Measurements from ENCODE around the gene ABCD4. TPM values are rescaled to one million over a fixed set of nuclear protein-coding genes. Genes with fewer than 3 reads are reported as not detected.

The ABCD4 gene
- polyA plus RNA-seq, 3 donors = 13.9 to 54.1 (median 14.2) TPM

GRCh38 chr14:74281069-74281468 is 21.7 kb downstream of the ABCD4 start:
- Mint-ChIP-seq H3K9me3 (peaks cover 0 to 11% (median 6%) of the 10 kb centered on the region in 7 donors), H3K4me3 (no peak overlapping the region), H3K36me3 (peaks cover 26 to 39% of the 10 kb centered on the region in 2 donors), H3K4me1 (peaks cover 8% of the 10 kb centered on the region), H3K27me3 (ENCODE audit: low read depth in 3 of 3) (peaks cover 0 to 1% (median 0%) of the 10 kb centered on the region in 3 donors), H3K27ac (no peak overlapping the region)
- Histone ChIP-seq H3K4me1 (ENCODE audit: control insufficient read depth in 1 of 2, insufficient read depth in 2 of 2, low read length in 2 of 2) (no peaks in the 10 kb centered on the region), H3K4me2 (replicated peaks; ENCODE audit: extremely low read depth, low read length, poor library complexity, severe bottlenecking) (no peak overlapping the region), H3K9me3 (replicated peaks in 1 of 2; ENCODE audit: control insufficient read depth in 1 of 2, insufficient read depth in 1 of 2, low read length in 2 of 2) (peaks cover 0 to 7% of the 10 kb centered on the region in 2 donors), H3K27ac (ENCODE audit: low read depth in 1 of 2, low read length in 2 of 2) (no peak overlapping the region), H3K27me3 (ENCODE audit: control insufficient read depth in 2 of 2, insufficient read depth in 2 of 2, low read length in 2 of 2) (no peaks in the 10 kb centered on the region), H2AFZ (ENCODE audit: insufficient read depth, low read depth, low read length, poor library complexity, severe bottlenecking) (no peak overlapping the region), H3K4me3 (replicated peaks in 1 of 3; ENCODE audit: low read depth in 2 of 3, low read length in 3 of 3) (no peak overlapping the region), H3K9ac (ENCODE audit: insufficient read depth, low read length, poor library complexity, severe bottlenecking) (no peak overlapping the region), H4K20me1 (ENCODE audit: insufficient read depth, low read length) (no peaks in the 10 kb centered on the region), H3K79me2 (ENCODE audit: insufficient read depth, low read length) (no peaks in the 10 kb centered on the region), H3K36me3 (replicated peaks in 1 of 2; ENCODE audit: control insufficient read depth in 1 of 2, insufficient read depth in 2 of 2, low read length in 2 of 2) (peaks cover 10 to 28% of the 10 kb centered on the region in 2 donors)
- intact Hi-C loops (cut with micrococcal nuclease) = no loop called here
- DNase-seq = no peak
- TF ChIP-seq CTCF (IDR thresholded peaks at IDR 0.05) = no peak
- 100% methylated on average over 2 of the region's 2 CpGs for WGBS (ENCODE audit: insufficient coverage)

GRCh38 chr14:74278080-74278479 is 24.7 kb downstream of the ABCD4 start:
- no peak overlapping the region for H3K9ac ChIP-seq (ENCODE audit: insufficient read depth, low read length, poor library complexity, severe bottlenecking)
- H3K9me3 Mint-ChIP-seq = peaks cover 0 to 11% (median 6%) of the 10 kb centered on the region in 7 donors
- no peaks in the 10 kb centered on the region for H3K4me1 ChIP-seq (ENCODE audit: control insufficient read depth in 1 of 2, insufficient read depth in 2 of 2, low read length in 2 of 2)
- TF ChIP-seq CTCF (IDR thresholded peaks at IDR 0.05) = no peak
- H3K27me3 Mint-ChIP-seq (ENCODE audit: low read depth in 3 of 3) = peaks cover 0 to 3% (median 1%) of the 10 kb centered on the region in 3 donors
- DNase-seq = no peak
- no peak overlapping the region for H3K4me3 Mint-ChIP-seq
- H3K27ac Mint-ChIP-seq = no peak overlapping the region
- peaks cover 0 to 7% of the 10 kb centered on the region in 2 donors for H3K9me3 ChIP-seq (replicated peaks in 1 of 2; ENCODE audit: control insufficient read depth in 1 of 2, insufficient read depth in 1 of 2, low read length in 2 of 2)
- no peak overlapping the region for H3K27ac ChIP-seq (ENCODE audit: low read depth in 1 of 2, low read length in 2 of 2)
- 100% methylated on average over 2 of the region's 2 CpGs for WGBS (ENCODE audit: insufficient coverage)
- no peaks in the 10 kb centered on the region for H3K27me3 ChIP-seq (ENCODE audit: control insufficient read depth in 2 of 2, insufficient read depth in 2 of 2, low read length in 2 of 2)
- H3K4me2 ChIP-seq (replicated peaks; ENCODE audit: extremely low read depth, low read length, poor library complexity, severe bottlenecking) = no peak overlapping the region
- no peaks in the 10 kb centered on the region for H3K79me2 ChIP-seq (ENCODE audit: insufficient read depth, low read length)
- no peak overlapping the region for H2AFZ ChIP-seq (ENCODE audit: insufficient read depth, low read depth, low read length, poor library complexity, severe bottlenecking)
- H3K36me3 ChIP-seq (replicated peaks in 1 of 2; ENCODE audit: control insufficient read depth in 1 of 2, insufficient read depth in 2 of 2, low read length in 2 of 2) = peaks cover 0 to 2% of the 10 kb centered on the region in 2 donors
- peaks cover 6 to 16% of the 10 kb centered on the region in 2 donors for H3K36me3 Mint-ChIP-seq
- H3K4me1 Mint-ChIP-seq = peaks cover 8% of the 10 kb centered on the region
- no peaks in the 10 kb centered on the region for H4K20me1 ChIP-seq (ENCODE audit: insufficient read depth, low read length)
- no peak overlapping the region for H3K4me3 ChIP-seq (replicated peaks in 1 of 3; ENCODE audit: low read depth in 2 of 3, low read length in 3 of 3)
- intact Hi-C loops (cut with micrococcal nuclease) = no loop called here
